WI38 (cell line): Measurements from ENCODE around the gene CTNND2.

Experiments used
- H3K4me3 ChIP-seq: 2 replicates; pipeline ENCODE4 v1.5.1; 2011; ENCODE audit warnings: low read depth, mild to moderate bottlenecking, control low read depth, low read length
- TF ChIP-seq, protein P1 (sequence below): IDR thresholded peaks from 2 replicates; pipeline ENCODE4 v1.5.1; 2012; ENCODE audit warnings: low read depth, mild to moderate bottlenecking, control low read depth, low read length

CTNND2 gene

DNA sequence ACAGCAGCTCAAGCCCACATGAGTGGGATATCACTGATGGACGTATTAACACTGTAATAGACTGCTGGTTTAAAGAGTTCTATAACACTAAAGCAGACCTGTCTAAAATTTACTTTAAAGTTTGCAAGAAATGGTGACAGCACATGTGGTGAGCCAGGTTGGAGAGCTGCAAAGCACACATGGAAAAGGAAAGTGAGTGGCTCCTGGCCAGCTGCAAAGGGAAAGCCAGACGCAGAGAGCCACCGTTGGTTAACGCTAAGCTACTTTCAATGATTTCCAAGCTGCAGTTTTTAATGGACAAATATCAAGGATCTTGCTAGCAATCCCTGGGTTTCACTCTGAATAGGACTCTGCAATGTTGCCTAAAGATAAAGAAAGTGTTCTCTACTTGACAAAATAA lies 89.9 kb downstream of the CTNND2 start:
- TF ChIP-seq, protein P1, sequence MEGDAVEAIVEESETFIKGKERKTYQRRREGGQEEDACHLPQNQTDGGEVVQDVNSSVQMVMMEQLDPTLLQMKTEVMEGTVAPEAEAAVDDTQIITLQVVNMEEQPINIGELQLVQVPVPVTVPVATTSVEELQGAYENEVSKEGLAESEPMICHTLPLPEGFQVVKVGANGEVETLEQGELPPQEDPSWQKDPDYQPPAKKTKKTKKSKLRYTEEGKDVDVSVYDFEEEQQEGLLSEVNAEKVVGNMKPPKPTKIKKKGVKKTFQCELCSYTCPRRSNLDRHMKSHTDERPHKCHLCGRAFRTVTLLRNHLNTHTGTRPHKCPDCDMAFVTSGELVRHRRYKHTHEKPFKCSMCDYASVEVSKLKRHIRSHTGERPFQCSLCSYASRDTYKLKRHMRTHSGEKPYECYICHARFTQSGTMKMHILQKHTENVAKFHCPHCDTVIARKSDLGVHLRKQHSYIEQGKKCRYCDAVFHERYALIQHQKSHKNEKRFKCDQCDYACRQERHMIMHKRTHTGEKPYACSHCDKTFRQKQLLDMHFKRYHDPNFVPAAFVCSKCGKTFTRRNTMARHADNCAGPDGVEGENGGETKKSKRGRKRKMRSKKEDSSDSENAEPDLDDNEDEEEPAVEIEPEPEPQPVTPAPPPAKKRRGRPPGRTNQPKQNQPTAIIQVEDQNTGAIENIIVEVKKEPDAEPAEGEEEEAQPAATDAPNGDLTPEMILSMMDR = no peak
- no peak overlapping the region for H3K4me3 ChIP-seq

DNA sequence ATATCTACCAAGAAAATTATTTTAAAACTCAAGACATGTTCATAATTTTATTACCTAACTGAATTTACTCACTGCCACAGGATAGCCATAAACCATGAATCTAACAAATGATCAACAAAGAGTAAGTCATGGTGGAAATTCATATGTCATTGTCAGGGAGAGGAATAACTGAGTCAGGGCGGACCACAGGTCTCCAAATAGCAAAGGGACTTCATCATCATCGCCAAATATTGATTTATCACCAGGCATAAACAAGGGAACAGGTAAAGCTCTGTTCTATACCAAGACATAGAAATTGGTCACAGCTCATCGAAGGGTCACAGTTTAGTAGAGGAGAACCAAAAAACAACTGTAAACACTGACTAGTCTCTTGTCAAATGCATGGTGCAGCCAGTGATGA lies 94.8 kb downstream of the CTNND2 start:
- TF ChIP-seq, protein P1 = no peak
- H3K4me3 ChIP-seq = no peak overlapping the region

DNA sequence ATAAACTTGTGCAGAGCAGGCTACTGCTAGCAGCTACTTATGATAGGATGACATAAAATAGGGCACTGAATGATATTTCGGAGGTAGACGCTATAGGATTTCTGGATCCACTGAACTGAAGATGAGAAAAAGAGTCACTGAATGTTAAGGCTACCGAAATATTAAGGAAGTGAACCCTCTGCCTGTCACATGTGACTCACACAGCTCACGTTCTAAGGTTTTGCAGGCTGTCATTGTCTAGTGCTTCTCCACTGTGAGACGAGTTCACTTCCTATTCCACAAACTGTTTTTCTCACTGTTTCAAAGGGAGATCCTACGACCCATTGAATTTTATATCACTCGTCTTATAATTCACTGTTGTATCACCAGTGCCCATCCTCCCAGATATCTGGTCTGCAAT lies 100.8 kb downstream of the CTNND2 start:
- TF ChIP-seq, protein P1 = no peak

DNA sequence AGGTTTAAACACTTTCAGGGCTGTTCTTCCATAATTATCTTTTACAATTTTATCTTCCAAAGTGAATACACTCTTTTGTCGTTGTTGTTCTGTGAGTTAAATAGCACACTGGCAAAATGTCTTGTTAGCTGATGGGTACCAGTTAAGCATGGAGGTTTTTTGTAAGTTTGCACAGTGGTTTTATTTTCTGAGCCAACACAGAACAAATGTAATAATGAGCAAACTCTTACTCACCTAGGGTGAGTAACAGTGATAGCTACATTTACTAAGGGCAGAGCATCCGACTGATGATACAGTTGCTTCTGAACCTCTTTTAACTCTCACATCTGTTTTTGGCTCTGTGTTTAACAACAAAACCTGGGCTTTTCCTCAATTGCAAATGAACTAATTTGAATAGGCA lies 103.2 kb downstream of the CTNND2 start:
- TF ChIP-seq, protein P1 = no peak
- H3K4me3 ChIP-seq = no peak overlapping the region

More for the DNA sequence above, 100.8 kb downstream of the CTNND2 start:
- no peak overlapping the region for H3K4me3 ChIP-seq

DNA sequence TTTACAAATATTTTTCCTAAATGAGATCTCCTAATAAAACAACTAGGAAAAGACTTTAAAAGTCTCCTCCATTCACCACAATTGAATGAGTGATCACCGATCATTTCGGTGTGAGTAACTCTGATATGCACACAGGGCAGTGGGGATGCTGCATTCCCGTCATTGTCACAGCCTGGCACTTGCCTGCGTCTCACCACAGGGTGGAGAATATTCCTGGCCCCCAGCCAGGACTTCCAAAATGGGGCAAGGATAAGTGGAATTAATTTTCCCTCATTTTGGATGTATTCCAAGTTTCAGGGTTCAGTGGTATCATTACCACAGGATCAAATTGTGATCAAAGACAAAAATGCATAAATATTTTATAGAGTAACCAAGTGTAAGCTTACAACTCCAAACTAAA lies 107.1 kb downstream of the CTNND2 start:
- TF ChIP-seq, protein P1 = no peak
- no peak overlapping the region for H3K4me3 ChIP-seq

DNA sequence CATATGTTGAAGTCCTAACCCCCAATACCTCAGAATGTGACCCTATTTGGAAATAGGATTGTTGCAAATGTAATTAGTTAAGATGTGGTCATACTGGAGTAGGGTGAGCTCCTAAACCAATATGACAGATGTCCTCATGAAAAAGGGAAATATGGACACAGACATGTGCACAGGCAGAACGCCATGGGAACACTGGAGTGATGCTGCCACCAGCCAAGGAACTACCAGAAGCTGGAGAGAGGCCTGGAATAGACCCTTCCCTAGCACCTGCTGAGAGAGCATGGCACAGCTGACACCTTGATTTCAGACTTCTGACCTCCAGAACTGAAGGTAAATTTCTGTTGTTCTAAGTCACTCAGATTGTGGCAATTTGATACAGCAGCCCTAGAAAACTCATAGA lies 110.8 kb downstream of the CTNND2 start:
- TF ChIP-seq, protein P1 = no peak
- H3K4me3 ChIP-seq = no peak overlapping the region

DNA sequence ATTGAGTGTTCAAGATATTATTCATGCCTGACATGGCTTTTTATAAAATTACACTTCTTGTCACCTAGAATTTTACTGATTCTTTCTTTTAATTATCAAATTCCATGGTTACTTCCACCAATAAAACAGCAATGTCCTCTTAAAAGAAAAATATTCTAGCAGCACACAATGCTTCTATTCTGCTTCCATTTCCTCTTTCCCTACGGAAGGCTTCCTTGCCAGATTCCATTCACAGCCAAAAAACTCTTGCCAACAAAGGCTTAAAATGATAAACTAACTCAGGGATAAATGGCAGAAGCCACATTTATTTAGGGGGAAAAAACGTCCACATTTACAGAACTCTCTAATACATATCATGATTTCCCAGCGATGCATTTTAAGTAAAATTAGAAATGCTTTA lies 111.6 kb downstream of the CTNND2 start:
- TF ChIP-seq, protein P1 = no peak
- no peak overlapping the region for H3K4me3 ChIP-seq
